PFSK-1 (cell line): ENCODE measurements around the gene KRTAP4-9.

ENCODE experiments used
- FOXP2 ChIP-seq: optimal IDR thresholded peaks from 2 replicates; pipeline ENCODE3; 2011; ENCODE audit warnings: borderline replicate concordance, control low read depth, inconsistent platforms; ENCODE audit not compliant: insufficient read depth; ENCODE audit errors: extremely low read length, extremely low read depth
- POLR2AphosphoS5 ChIP-seq: IDR thresholded peaks from 2 replicates; pipeline ENCODE4 v1.6.1; 2012; ENCODE audit warnings: low read depth, mild to moderate bottlenecking, control low read depth, low read length, moderate library complexity
- SIN3A ChIP-seq: IDR thresholded peaks from 2 replicates; pipeline ENCODE4 v1.6.1; 2012; ENCODE audit warnings: mild to moderate bottlenecking, low read length, moderate library complexity, borderline replicate concordance; ENCODE audit not compliant: insufficient read depth
- TAF1 ChIP-seq: IDR thresholded peaks from 2 replicates; pipeline ENCODE4 v1.6.1; 2012; ENCODE audit warnings: low read length, control low read depth, borderline replicate concordance; ENCODE audit not compliant: insufficient read depth

DNA sequence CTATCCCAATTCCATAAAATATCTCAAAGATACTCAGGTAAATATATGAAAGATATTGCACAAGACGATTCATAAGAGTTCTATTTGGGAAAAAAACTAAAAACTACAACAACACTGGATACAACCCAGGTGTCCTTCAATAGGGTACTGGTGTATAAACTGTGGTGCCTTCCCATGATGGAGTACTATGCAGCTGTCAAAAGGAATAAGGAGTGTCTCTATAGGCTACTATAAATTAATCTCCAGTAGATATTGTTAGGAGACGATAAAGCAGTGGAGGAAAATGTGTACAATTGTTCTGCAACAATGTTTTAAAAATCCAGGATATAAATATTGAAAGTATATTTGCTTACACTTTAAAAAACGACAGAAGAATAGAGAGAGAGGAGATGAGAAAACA is 21.2 kb downstream of the KRTAP4-9 start:
- TF ChIP-seq POLR2AphosphoS5 (no peak), FOXP2 (no peak), TAF1 (no peak), SIN3A (no peak)
